Measurements from ENCODE around the gene TTC23L.

GRCh38 chr5:34806532-34806931, 32.4 kb upstream of the TTC23L start:
- no peak for TF ChIP-seq CTCF (conservative IDR thresholded peaks at IDR 0.05)
- TF ChIP-seq EZH2 (IDR thresholded peaks at IDR 0.05; ENCODE audit: low read depth): no peak

Measured in PC-9 (cell line).